Hematopoietic multipotent progenitor cell treated with erythropoietin and hydrocortisone succinate and interleukin-3 and kit ligand, for 17 days (in vitro differentiated cells): ENCODE data around the gene F10.
"Not testable (repeated sequence)": the region's sequence is repeated elsewhere in the genome, so short reads cannot be mapped to it uniquely, and the experiment has no call there.

Experiments used
- DNase-seq: peaks from one replicate; pipeline ENCODE4 v3.0.0-alpha.2; 2015; ENCODE audit warnings: low spot score

F10 gene

DNA sequence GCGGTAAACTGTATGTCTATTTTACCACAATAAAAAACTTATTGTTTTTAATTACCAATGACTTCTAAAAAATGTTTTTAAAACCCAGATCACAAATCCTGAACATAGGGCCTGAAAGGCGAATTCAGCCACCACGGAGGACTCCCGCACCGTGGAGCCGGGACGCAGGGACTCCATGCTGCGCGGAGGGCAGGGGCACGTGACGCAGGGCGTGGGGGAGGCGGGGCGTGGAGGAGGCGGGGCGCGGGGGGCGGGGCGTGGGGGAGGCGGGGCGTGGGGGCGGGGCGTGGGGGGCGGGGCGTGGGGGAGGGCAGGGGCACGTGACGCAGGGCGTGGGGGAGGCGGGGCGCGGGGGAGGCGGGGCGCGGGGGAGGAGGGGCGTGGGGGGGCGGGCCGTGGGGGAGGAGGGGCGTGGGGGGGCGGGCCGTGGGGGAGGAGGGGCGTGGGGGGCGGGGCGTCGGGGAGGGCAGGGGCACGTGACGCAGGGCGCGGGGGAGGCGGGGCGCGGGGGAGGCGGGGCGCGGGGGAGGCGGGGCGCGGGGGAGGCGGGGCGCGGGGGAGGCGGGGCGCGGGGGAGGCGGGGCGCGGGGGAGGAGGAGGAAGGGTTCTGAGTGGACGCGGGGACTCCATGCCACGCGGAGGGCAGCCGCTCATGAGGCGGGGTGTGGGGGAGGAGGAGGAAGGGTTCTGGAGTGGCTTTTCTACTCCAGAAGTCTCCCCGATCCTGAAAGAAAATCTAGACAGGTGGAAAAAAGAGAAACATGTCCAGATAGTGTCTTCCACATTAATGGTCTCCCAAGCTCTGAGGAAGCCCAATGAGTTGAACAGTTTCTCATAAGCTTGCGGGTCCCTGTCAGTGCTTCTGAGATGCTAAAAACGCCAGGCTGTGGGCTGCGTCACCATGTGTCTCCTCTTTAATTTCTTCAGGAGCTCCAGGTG, 31.5 kb downstream of the F10 start:
- DNase-seq: peak; percentile 89

DNA sequence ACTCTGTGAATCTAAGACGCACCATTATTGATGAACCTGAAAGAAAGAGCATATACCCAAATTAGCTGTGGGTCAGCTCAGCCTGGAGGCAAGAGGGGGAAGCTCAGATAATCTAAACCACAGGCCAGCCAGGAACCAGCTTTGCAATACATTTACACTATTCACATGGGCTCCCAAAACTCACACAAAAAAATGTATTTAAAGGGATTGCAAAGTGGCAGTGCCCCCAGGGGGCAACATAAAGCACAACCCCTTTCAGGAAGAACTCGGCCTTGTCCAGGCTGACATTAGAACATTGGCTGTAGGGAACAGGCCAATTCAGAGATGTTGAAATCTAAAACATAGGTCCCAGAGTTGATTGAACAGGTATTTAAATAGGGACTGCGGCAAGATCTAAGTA, 32.6 kb downstream of the F10 start:
- DNase-seq: peak; percentile 15

DNA sequence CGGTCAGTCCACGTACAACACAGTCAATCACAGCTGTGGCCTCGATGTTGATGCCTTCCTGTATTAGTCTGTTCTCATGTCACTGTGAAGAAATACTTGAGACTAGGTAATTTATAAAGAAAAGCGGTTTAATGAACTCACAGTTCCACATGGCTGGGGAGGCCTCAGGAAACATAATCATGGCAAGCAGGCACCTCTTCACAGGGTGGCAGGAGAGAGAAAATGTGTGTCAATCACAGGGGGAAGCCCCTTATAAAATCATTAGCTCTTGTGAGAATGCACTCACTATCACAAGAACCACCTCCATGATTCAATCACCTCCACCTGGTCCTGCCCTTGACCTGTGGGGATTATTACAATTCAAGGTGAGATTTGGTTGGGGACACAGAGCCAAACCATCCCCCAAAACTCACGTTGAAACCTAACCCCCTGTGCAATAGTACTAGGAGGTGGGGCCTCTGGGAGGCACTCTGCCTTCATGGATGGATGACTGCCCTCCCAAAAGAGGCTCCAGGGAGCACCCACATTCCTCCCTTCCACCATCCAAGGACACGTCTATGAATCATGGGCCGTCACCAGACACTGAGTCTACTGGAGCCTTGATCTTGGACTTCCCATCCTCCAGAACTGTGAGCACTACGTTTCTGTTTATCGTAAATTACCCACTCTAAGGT, 33.5 kb downstream of the F10 start:
- DNase-seq: peak; percentile 19

DNA sequence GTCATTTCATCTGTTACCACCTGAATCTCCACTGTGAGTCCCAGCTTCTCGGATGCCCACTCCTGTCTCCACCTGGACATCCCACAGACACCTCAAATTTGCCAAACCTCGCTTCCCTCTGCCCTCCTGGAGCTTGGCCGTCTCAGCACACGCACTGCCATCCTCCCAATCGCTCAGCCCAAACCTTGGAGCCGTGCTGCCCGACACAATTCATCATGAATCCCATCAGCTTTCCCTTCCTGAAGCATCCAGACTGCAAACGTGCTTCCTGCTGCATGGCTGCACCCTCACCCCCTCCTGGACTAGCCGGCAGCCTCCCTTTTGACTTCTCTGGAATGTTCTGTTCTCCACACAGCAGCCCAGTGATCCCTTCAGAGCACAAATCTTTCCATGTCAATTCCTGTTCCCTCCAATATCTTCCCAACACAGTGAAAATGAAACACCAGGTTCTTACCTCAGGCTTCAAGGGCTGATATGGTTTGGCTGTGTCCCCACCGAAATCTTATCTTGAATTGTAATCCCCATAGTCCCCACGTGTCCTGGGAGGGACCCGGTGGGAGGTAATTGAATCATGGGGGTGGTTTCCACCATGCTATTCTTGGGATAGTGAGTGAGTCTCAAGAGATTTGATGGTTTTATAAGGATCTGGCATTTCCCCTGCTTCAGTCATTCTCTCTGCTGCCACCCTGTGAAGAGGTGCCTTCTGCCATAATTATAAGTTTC, 34.8 kb downstream of the F10 start:
- DNase-seq: no peak

DNA sequence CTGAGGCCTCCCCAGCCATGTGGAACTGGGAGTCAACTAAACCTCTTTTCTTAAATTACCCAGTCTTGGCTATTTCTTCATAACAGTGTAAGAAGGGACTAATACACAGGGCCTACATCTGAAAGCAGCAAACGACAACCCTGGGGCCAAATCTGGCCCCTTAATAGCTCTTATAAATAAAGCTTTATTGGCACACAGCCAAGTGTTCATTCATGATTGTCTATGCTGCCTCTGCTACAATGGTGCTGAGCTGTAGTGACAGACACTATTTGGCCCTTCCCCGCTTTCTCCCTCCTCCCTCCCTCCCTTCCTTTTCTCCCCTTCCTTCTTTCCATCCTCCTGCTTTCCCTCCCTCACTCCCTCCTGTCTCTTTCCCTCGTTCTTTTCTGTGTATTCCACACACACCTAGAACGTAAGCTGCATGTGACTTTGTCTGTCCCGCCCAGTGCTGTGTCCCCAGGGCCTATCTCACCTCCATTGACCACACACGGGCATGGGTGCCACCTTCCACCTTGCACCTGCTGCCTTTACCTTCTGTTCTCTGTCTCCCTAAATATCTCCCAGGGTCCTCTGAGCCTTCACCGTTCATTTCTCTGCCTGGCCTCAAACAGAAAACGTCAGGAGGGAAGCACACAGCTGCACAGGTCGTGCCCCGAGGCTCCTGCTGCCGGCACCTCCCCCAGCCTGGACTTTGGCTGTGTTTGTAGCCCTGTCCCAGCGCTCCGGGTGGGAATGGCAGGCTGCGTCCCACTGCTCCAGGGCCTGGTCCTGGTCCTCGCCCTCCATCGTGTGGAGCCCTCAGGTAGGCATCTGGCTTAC, 35.5 kb downstream of the F10 start, which contains the start of gene PROZ:
Gene PROZ (plus strand): TSS at position 720 of the 819 bp plus-strand sequence. CDS start 13 bp downstream, at position 733.
- DNase-seq: no peak

DNA sequence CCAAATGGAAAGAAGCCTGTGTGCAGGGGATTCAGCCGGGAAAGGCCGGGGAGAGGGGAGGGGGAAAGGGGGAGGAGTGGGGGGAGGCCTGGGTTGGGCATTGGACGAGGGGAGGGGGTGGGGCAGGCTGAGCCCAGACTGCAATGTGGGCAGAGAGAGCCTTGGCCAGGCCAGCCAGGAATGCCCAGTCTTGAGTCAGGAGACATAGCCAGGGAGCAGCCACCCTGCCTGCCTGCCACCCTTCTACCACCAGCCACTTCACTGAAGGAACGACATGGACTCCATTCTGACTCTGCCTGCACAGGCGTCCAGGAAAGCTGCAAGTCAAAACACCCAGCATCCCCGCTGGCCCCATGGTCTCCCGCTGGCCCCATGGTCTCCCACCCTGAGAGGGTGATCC, 36.3 kb downstream of the F10 start:
- DNase-seq: no peak

DNA sequence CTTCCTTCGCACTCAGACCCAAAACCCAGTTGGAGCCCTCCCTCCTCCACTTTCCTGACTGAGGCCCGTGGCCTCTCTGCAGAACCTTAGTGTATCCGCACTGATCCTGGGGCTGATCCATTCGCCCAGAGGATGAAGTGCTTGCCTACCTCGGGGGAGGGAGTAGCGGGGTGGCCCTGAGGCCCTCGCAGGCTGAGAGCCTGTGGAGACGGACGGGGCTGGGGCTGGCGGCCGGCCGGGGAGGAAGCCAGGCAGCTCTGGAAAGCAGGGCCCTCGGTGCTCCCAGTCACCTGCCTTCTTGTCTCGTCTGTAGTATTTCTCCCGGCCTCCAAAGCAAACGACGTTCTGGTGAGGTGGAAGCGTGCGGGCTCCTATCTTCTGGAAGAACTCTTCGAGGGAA, 37.1 kb downstream of the F10 start:
- DNase-seq: no peak

DNA sequence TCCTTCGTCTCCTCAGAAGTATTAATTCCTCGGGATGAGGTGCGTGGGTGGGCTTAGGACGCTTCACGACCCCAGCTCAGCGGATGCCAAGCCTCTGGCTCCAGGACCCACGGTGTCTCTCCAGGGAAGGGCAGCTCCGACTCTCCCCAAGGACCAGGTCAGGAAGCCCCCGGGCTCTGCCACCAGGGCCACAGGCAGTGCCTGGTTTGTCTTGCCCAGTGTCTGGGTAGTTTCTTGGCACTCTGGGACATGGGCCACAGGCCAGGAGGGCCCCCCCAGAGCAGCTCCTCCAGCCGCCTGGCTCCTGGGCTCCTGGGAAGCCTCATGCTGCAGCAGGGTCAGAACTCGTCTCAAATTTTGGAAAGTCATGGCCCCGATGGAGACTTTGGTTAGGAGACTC, 38.4 kb downstream of the F10 start:
- no peak for DNase-seq

DNA sequence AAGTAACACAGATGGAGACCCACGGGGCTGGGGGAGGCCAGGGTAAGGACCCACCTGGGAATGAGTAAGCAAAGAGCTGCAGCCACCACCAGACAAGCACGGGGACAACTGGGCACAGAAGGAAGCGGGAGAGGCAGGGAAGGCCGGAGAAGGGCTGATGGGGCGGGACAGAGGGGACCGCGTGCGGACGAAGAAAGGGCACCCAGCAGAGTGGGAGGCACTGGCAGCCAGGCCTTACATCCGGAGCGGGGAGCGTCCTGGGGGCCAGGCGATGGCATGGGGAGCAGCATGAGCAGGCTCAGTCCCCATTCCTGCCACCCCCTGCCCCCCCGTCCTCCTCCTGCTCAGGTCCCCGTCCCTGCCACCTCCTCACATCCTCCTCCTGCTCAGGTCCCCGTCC, 38.8 kb downstream of the F10 start:
- no peak for DNase-seq

DNA sequence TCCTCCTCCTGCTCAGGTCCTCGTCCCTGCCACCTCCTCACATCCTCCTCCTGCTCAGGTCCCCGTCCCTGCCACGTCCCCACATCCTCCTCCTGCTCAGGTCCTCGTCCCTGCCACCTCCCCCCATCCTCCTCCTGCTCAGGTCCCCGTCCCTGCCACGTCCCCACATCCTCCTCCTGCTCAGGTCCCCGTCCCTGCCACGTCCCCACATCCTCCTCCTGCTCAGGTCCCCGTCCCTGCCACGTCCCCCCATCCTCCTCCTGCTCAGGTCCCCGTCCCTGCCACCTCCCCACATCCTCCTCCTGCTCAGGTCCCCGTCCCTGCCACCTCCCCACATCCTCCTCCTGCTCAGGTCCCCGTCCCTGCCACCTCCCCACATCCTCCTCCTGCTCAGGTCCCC, 39.4 kb downstream of the F10 start:
- DNase-seq: not testable (repeated sequence)

DNA sequence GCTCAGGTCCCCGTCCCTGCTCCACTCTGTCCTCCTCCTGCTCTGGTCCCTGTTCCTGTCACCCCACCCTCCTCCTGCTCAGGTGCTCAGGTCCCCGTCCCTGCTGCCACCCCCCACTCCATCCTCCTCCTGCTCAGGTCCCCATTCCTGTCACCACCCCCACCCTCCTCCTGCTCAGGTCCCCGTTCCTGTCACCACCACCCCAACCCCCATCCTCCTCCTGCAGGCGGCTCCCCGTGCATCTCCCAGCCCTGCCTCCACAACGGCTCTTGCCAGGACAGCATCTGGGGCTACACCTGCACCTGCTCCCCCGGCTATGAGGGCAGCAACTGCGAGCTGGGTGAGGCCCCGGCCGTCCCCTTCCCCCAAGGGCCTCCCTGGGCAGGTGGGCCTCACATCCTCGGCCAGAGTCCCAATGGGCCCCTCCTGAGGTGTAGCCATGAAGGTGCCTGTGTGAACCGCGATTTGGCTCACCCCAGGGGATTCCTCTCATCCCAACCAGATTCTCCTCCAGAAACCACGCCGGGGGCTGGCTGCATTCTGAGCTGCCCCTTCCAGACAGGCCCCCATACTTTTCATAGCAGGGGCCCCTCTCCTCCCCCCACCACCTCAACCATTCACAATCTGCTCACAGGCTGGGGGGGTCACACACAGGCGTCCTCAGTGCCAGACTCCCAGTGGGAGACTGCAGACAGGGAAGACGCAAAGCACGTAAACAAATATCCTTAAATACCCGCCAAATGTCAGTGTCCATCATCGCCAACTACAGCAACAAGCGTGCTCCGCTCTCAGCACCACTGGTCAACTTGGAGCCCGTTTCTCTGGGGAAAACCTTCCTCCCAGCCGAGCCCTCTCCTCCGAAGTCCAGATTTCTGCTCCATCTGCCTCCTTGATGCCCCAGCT, 40.4 kb downstream of the F10 start:
- DNase-seq: no peak

DNA sequence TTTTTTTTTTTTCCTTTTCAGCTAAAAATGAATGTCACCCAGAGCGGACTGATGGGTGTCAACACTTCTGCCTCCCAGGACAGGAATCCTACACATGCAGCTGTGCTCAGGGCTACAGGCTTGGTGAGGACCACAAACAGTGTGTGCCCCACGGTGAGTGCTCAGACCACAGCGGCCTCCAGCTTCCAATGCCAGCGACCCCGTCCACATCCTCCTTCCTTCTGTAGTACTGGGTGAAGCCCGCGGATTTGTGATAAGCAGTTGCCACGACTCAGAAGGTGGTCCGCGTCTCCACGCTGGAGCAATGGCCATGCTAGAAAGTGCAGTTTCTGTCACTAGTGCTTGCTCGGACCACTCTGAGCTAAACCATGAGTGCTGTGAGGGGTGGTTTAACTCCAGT, 41.9 kb downstream of the F10 start:
- DNase-seq: no peak

DNA sequence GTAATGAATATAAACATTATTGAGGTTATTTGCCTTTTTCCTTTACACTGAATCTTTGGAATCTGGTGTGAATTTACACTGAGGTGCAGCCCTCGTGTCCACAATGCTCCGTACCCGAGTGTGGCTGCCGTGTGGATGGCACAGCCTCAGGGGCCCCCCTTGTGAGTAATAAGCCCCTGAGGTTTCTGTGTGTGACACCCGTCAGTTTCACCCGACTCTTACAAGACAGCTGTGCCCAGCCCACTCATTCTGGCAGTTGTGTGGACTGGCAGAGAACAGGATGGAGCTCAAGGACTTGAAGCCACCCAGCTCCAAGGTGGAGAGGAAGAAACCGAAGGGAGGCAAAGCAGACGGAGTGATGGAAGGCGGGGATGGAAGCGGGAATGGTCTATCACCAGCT, 43.7 kb downstream of the F10 start:
- DNase-seq: no peak

DNA sequence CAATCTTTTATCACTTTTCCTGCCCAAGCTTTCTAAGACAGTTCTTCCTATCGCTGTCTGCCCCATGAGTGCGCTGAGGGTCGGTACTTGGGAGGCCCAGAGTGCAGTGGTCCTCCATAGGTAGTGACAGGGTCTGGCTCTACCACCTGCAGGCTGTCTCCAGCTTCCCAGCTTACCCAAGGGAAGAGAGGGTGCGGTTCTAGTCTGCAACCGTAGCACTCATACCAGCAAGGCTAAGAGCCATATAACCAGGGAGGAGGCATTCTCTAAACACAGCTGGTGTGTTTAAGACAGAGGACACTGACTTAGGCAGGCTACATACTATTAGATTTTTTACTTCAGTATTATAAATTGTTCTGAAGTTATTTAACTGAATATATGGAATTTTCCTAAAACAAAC, 44.1 kb downstream of the F10 start:
- DNase-seq: no peak

DNA sequence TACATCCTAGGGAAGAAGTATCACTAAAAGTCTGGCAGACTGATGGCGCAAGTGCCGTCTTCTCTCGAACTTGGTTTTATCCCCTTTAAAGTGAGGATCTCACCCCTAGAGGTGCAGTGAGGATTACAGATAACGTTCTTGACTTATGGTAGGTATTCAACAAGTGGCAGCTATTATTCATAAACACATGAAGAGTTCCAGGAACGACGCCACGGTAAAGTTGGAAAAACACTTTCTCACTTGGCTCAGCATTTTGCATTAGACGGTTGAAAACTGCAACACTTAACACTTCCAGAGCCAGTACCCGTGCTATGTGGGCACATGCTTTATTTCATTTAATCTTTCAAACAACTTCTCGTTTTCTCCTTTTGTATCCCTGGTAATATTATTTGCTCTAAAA, 44.6 kb downstream of the F10 start:
- DNase-seq: no peak

DNA sequence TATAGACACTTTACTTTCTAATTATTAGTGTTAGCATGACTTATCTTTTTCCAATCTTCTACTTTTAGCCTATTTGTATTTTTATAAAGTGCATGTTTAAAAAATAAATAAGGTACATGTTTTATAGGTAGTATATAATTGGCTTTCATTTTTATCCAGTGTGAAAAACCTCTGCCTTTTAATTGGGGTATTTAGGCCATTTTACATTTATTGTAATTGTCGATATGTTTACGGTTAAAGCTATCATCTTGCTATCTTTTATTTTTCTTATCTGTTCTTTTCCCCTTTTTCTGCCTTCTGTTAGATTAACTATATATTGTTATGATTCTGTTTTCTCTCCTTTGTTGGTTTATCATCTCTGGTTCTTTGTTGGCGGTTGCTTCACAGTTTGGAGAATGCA, 45.0 kb downstream of the F10 start:
- DNase-seq: no peak

DNA sequence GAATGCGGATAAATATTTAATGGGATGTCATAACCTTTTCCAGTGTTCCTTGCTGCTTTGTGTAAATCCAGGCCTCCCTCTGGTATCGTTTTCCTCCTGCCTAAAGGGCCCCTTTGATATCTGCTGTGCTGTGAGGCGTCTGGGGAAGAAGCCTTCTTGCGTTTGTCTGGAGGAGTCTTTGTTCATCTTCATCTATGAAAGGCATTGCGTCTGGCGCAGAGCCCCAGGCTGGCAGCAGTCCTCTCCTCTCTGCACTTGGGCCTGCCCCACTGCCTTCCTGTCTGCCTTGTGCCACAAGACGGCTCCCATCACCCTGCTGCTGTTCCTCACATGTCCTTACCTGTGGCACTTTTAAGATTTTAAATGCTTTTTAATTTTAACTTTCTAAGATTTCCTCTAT, 45.6 kb downstream of the F10 start:
- no peak for DNase-seq

DNA sequence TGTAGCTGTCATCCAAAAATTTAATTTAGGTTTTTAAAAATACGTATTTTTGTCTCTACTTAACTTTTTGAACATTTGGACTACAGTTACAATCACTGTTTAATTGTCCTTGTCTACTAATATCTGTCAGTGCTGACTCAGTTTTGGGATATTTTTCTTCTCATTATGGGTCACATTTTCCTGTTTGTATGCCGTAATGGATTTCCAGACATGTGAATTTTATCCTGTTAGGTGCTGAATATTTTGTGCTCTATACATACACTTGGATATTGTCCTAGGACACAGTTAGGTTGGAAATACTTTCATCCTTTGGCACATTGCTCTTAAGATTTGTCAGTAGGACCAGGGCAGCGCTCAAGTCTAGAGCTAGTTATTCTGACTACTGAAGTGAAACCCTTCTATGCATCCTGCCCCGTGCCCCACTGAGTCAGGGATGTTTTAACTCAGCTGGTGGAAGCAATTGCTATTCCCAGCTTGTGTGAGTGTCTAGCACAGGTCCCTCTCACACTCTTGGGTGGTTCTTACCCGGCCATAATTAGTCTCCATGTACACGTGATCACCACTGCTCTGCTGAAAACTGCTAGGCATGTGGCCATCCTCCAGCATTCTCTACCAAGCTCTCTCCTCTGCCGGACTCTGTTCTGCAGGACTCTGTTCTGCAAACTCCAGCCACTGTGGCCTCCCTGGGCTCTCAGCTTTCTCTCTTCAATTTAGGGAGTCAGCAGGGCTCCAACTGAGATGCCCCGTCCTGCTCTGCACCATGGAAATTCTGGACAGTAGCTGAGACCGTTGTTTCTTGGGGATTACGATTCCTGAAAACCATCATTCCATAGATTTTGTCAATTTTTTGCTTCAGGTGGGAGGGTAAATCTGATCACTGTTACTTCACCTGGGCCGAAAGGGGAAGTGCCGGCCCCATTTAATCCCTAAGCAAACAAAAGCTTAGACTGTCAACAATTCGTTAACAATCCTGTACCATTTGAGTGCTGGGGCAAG, 47.0 kb downstream of the F10 start:
- DNase-seq: no peak

DNA sequence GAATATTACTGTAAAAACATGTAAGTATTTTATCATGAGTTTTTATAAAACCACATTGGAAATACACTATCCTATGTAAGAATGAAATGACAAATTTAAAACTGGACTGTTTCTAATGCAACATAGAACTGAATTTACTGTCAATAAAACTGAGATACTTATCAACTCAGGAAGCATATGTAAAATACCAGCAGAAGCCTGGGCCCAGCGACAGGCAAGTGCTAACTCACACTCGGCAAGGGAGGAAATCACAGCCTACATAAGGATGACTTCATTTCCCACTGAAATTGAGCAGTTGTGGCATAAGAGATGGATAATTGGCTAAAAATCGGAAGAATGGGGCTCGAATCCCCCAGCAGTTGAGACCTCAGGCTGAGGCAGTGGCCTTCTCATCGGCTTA, 47.9 kb downstream of the F10 start:
- DNase-seq: no peak
